H1 (cell line): Measurements from ENCODE around the gene PPIB. TPM values are rescaled to one million over a fixed set of nuclear protein-coding genes. Genes with fewer than 3 reads are reported as not detected.

ENCODE experiments used
- CBX5 ChIP-seq: fragments of 300-800, 300-1000 bp; sonication (generic); IDR thresholded peaks from 2 replicates; pipeline ENCODE4 v1.7.1; 2016; ENCODE audit warnings: antibody characterized with exemption, low read length, low read depth
- CHD1 ChIP-seq: IDR thresholded peaks from 2 replicates; pipeline ENCODE4 v1.6.1; 2012; ENCODE audit warnings: low read depth, low read length, improper control_type of control experiment
- HDAC6 ChIP-seq: IDR thresholded peaks from one replicate; pipeline ENCODE4 v1.7.1; 2012; ENCODE audit warnings: low read depth, mild to moderate bottlenecking, inconsistent platforms, low read length, moderate library complexity
- KDM5A ChIP-seq: fragments of 200-600 bp; IDR thresholded peaks from 2 replicates; pipeline ENCODE4 v1.7.1; 2012; ENCODE audit warnings: mild to moderate bottlenecking, low read length, inconsistent platforms, mixed read lengths
- NANOG ChIP-seq: IDR thresholded peaks from 2 replicates; pipeline ENCODE4 v1.6.1; 2011; ENCODE audit warnings: low read length, low read depth, mild to moderate bottlenecking, inconsistent platforms; ENCODE audit not compliant: insufficient read depth, poor library complexity, severe bottlenecking
- TBP ChIP-seq: IDR thresholded peaks from 2 replicates; pipeline ENCODE4 v1.6.1; 2011; ENCODE audit warnings: low read depth, low read length, improper control_type of control experiment
- polyA plus RNA-seq, 7 experiments: library from polyadenylated mRNA; depleted of rRNA in 3 of 7; stranded (reverse) in 5 of 7; unstranded in 2 of 7; fragments of >200 nt in 5 of 7; fragments of 200-250 nt in 2 of 7; gene quantifications; 1 replicate in 5 of 7; 2 replicates in 1 of 7; 4 replicates in 1 of 7; pipeline versions ENCODE4 v1.2.1 to v1.2.3, GENCODE V29; 2011 to 2013; ENCODE audit warnings: missing spikeins in 2 of 7, mixed read lengths in 2 of 7
- total RNA-seq: library from RNA; stranded (reverse); fragmentation: NEBNext Ultra II Directional; extraction: Animal tissue kit (Norgen Biotek cat#: 25700); gene quantifications from 2 replicates; pipeline ENCODE4 v1.2.1, GENCODE V29; 2021
- TF ChIP-seq, protein P1 (sequence below): fragments of 300-600 bp; sonication (generic); IDR thresholded peaks from 2 replicates; pipeline ENCODE4 v1.7.1; 2012; ENCODE audit warnings: low read length, moderate library complexity, mild to moderate bottlenecking, inconsistent platforms; ENCODE audit not compliant: insufficient replicate concordance

The PPIB gene
- total and polyA plus RNA-seq, 2 of the 8 experiments (the other 6 are each of a cell fraction or from before 2014, with no cell fraction given): 558 to 579 TPM

DNA sequence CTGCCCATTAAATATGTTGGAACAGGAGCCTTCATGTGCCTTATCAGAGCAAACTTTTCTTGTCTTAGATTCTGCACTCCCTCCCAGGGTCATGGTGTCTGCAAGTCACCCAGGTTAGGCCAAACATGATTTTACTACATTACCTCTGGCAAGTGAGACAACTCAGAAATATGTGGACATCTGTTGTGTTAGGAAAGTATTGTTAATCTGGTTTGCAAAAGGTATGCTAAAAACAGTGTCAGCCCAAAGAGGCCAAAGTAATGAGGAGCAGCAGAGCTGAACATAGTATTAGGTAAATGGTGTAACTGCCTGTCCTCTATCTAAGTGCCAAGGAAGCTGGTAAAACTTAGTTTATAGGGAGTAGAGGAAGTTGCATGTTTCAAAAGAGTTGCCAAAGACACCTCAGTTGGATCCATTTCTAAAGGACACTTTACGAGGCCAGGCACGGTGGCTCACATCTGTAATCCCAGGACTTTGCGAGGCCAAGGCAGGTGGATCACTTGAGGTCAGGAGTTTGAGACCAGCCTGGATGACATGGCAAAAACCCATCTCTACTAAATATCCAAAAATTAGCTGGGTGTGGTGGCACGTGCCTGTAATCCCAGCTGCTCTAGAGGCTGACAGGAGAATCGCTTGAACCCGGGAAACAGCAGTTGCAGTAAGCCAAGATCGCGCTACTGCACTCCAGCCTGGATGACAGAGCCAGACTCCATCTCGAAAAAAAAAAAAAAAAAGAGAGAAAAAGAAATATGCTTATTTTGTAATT, 22.5 kb upstream of the PPIB start (continued):
- TF ChIP-seq HDAC6 (no peak), TBP (no peak), CHD1 (no peak), CBX5 (no peak), NANOG (no peak), KDM5A (no peak)
- TF ChIP-seq, protein P1, sequence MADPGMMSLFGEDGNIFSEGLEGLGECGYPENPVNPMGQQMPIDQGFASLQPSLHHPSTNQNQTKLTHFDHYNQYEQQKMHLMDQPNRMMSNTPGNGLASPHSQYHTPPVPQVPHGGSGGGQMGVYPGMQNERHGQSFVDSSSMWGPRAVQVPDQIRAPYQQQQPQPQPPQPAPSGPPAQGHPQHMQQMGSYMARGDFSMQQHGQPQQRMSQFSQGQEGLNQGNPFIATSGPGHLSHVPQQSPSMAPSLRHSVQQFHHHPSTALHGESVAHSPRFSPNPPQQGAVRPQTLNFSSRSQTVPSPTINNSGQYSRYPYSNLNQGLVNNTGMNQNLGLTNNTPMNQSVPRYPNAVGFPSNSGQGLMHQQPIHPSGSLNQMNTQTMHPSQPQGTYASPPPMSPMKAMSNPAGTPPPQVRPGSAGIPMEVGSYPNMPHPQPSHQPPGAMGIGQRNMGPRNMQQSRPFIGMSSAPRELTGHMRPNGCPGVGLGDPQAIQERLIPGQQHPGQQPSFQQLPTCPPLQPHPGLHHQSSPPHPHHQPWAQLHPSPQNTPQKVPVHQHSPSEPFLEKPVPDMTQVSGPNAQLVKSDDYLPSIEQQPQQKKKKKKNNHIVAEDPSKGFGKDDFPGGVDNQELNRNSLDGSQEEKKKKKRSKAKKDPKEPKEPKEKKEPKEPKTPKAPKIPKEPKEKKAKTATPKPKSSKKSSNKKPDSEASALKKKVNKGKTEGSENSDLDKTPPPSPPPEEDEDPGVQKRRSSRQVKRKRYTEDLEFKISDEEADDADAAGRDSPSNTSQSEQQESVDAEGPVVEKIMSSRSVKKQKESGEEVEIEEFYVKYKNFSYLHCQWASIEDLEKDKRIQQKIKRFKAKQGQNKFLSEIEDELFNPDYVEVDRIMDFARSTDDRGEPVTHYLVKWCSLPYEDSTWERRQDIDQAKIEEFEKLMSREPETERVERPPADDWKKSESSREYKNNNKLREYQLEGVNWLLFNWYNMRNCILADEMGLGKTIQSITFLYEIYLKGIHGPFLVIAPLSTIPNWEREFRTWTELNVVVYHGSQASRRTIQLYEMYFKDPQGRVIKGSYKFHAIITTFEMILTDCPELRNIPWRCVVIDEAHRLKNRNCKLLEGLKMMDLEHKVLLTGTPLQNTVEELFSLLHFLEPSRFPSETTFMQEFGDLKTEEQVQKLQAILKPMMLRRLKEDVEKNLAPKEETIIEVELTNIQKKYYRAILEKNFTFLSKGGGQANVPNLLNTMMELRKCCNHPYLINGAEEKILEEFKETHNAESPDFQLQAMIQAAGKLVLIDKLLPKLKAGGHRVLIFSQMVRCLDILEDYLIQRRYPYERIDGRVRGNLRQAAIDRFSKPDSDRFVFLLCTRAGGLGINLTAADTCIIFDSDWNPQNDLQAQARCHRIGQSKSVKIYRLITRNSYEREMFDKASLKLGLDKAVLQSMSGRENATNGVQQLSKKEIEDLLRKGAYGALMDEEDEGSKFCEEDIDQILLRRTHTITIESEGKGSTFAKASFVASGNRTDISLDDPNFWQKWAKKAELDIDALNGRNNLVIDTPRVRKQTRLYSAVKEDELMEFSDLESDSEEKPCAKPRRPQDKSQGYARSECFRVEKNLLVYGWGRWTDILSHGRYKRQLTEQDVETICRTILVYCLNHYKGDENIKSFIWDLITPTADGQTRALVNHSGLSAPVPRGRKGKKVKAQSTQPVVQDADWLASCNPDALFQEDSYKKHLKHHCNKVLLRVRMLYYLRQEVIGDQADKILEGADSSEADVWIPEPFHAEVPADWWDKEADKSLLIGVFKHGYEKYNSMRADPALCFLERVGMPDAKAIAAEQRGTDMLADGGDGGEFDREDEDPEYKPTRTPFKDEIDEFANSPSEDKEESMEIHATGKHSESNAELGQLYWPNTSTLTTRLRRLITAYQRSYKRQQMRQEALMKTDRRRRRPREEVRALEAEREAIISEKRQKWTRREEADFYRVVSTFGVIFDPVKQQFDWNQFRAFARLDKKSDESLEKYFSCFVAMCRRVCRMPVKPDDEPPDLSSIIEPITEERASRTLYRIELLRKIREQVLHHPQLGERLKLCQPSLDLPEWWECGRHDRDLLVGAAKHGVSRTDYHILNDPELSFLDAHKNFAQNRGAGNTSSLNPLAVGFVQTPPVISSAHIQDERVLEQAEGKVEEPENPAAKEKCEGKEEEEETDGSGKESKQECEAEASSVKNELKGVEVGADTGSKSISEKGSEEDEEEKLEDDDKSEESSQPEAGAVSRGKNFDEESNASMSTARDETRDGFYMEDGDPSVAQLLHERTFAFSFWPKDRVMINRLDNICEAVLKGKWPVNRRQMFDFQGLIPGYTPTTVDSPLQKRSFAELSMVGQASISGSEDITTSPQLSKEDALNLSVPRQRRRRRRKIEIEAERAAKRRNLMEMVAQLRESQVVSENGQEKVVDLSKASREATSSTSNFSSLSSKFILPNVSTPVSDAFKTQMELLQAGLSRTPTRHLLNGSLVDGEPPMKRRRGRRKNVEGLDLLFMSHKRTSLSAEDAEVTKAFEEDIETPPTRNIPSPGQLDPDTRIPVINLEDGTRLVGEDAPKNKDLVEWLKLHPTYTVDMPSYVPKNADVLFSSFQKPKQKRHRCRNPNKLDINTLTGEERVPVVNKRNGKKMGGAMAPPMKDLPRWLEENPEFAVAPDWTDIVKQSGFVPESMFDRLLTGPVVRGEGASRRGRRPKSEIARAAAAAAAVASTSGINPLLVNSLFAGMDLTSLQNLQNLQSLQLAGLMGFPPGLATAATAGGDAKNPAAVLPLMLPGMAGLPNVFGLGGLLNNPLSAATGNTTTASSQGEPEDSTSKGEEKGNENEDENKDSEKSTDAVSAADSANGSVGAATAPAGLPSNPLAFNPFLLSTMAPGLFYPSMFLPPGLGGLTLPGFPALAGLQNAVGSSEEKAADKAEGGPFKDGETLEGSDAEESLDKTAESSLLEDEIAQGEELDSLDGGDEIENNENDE: no peak
